GM21825 (cell line): Measurements from ENCODE around the gene IGDCC3.
A peak's percentile ranks its signal among the peaks of the same experiment; 100 is the strongest.

Experiments used
- ATAC-seq: cut with Tn5 transposase; IDR thresholded peaks from one replicate; pipeline ENCODE4 v1.9.1; 2021; ENCODE audit warnings: mild to moderate bottlenecking, moderate library complexity; ENCODE audit not compliant: unreplicated experiment

Gene IGDCC3

DNA sequence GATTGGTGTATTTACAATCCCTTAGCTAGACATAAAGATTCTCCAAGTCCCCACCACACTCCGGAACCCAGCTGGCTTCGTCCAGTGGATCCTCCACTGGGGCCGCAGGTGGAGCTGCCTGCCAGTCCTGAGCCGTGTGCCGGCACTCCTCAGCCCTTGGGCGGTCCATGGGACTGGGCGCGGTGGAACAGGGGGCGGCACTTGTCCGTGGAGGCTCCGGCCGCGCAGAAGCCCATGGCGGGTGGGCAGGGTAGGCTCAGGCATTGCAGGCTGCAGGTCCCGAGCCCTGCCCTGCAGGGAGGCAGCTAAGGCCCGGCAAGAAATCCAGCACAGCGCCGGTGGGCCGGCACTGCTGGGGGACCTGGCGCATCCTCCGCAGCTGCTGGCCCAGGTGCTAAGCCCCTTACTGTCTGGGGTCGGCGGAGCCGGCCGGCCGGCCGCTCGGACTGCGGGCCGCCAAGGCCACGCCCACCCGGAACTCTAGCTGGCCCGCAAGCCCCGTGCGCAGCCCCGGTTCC, 76.8 kb downstream of the IGDCC3 start:
- ATAC-seq, result no peak

DNA sequence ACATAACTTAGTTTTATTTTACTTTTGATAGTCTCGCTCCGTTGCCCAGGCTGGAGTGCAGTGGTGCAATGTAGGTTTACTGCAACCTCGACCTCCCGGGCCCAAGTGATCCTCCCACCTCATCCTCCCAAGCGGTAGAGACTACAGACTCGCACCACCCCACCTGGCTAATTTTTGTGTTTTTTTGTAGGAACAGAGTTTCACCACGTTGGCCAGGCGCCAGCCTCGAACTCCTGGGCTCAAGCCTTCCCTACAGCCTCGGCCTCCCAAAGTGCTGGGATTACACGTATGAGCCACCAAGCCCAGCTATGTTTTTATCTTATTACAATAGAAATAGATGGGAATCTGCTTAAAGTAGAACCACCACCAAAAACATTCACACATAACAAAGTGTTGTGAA, 79.1 kb downstream of the IGDCC3 start:
- ATAC-seq, result no peak

DNA sequence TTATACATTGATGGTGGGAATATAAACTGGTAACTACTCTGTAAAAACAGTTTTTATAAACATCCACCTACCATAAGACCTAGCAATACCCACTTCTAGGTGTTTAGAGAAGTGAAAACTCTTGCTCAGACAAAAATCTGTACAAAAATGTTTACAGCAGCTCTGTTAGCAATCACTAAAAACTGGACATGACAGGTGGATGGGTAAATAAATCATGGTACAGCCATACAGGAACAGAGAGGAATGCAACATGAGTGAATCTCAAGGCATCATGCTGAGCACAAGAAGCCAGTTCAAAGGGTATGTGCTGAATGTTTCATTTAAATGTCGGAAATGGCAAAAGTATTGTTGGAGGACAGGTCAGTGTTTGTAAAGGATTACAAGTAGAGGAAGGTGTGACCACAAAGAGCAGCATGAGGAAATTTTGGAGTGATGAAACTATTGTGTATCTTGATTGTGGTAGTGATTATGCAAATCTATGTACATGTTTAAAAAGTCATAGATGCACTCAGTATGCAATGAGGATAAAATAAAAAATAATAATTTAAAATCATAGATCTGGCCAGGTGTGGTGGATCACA, 84.8 kb downstream of the IGDCC3 start:
- ATAC-seq, result no peak

DNA sequence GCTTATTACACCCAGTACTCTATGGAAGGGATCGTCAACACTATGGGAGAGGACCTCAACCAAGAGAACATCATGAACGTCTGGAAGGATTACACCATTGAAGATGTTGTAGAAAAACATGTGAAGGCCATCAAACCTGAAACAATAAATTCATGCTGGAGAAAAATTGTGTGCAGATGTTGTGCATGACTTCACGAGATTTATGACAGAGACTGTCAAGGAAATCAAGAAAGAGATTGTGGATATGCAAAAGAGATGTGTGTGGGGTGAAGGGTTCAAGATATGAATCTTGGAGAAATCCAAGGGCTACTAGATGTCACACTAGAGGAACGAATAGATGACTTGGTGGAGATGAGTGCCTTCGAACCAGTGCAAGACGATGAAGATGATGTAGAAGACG, 87.6 kb downstream of the IGDCC3 start:
- ATAC-seq, result no peak

DNA sequence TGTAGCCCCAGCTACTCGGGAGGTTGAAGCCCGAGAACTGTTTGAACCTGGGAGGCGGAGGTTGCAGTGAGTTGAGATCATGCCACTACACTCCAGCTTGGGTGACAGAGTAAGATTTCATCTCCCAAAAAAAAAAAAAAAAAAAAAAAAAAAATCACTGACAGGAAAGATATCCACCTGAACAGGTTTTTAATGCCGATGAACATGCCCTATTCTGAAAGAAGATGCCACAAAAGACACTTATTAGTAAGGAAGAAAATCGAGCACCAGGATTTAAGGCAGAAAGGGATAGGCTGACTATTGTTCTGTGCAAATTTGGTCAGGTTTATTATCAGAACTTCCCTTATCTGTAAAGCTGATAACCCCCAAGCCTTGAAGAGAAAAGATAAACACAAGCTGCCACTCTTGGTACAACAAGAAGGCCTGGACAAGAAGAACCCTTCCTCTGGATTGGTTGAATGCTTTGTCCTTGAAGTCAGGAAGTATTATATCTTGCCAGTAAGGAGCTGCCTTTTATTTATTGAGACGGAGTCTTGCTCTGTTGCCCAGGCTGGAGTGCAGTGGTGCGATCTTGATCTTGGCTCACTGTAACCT, 88.4 kb downstream of the IGDCC3 start:
- no peak for ATAC-seq

DNA sequence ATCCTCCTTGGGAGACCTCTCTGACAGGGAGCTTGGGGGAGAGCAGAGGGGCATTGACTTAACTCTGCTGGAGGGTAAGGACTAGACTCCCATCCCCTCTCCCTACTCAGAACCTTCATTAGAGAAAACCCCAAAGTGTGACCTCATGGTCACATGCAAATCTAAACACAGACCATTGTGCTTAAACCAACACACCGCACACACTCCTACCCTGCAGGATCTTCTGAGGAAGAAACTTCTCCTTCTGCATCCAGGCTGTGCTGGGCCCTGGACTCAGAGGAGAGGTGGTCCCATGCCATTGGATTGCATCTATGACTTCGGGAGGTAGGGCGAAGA, 90.3 kb downstream of the IGDCC3 start:
- no peak for ATAC-seq

DNA sequence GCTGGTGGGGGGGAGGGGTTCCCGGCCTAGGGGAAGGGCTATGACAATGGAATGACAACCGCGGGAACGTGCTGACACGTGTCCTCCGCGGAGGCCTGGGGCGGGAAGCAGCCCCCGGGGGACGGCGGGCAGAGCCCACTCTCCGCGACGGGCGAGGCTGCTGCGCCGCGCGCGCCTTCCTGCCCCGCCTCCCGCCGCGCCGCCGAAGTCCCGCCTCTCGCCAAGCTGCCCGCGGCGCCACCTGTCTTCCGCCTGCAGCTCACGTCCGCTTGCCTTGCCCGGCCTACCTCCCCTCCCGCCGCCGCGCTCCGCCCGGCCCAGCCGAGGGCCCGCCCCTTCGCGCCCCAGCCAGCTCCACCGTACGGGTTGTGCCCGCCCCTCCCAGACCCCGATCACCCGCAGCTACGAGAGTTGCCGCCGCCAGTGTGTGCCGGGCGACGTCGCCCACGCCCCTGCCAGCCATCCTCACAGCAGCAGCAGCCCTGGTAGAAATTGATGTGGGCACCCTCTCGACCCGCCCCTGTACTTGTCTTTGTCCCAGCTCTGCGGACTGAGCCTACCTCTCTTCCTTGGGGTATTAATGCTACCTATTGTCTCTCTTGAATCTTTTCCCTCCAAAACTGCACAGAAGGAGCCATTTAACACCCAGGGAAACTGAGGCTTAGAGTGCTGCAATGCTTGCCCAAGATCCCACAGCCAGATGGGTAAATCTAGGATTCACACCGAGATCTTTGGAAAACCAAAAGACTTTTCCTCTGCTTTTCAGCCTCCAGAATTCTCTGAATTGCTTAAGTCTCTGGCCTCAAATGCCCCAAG, 90.9 kb downstream of the IGDCC3 start, which contains the start of gene PARP16:
Gene PARP16 (minus strand): TSS at position 180 of the 816 bp plus-strand sequence. CDS start 457 bp downstream, outside the sequence.
- peak; percentile 88 for ATAC-seq

DNA sequence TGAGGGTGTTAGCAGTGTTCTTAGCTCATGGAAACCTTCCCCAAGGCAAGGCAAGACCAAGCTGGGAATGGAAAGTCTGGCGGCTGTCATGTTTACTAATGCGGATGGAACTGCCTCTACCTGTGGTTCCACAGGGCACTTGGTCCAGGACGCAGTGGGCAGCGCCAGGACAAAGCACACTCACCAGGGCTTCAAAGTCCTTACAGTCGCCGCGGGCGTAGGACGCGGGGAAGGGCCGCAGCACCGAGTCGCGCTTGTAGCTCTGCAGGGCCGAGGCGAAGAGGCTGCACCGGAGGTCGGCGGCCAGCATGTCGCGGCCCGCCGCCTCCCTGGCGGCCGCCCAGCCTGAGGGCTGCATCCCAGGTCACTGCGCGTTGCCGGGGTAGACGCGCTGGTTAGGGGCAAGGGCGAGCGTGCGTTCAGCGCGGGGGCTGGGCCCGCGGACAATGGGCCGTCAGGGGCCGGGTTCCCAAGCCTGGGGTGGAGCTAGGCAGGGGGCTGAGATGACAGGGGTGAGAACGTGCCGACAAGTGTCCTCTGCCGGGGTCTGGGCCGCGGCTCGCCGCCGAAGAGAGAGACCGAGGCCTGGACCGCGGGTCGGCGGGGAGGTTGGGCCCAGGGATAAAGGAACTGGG, 91.6 kb downstream of the IGDCC3 start:
- ATAC-seq, result peak; percentile 30

DNA sequence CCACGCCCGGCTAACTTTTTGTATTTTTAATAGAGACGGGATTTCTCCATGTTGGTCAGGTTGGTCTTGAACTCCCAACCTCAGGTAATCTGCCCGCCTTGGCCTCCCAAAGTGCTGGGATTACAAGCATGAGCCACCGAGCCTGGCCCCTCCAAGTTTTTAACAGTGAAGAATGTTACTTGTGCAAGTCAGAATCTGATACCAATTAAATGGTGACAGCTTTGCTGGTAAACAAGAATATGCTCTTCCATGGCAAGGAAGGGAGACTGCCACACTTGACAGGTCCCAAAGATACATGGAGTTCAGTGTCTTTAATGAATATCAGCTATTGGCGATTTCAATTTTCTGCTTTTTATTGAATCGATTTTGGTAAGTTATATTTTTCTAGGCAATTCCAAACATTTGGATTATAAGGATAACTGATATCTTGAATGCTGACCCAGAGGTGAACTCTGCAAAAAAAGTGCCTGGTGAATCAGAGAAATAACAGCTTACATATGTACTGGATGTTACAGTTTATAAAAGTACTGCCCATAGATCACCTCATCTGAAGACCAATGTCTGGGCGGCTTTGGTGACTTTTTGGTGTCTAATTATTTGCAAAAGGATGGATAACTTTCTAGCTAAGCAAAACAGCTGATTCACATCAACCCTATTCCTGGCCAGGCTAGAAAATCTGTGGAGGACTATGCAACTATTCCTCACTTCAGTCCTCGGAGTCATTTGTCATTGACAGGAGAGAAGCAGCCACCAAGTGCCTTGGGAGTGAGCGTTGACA, 92.3 kb downstream of the IGDCC3 start:
- ATAC-seq, result no peak

DNA sequence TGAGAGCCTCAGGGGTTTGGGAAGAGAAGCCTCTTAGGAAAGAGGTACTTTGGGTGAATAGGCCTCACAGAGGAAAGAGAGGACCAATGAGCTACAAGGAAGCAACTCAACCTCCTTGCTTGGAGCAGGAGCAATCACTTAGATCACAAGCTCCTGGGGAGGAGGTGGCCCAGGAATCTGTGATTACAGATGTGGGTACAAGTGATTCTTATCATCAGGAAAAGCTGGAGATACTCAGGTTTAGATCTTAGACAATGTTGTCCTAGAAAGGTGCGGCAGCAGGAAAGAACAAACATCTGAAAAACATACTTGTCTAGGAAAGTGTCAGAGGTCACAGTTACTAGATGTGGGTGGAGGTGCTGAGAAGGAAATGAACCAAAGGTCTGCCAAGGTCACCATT, 99.3 kb downstream of the IGDCC3 start:
- no peak for ATAC-seq
